Tibial artery (tissue), 4 donors: ENCODE results near the gene PFDN1.

Experiments used
- DNase-seq, 2 donors: peaks; one replicate each; pipeline ENCODE4 v3.0.0-alpha.2; 2019
- H3K27ac ChIP-seq, 2 donors: fragments of 200-600 bp; sonication (generic) in 1 of 2; 1 replicate in 1 of 2; 2 replicates in 1 of 2; pipeline ENCODE4 v1.5.1; 2018 to 2019; ENCODE audit warnings: mild to moderate bottlenecking in 1 of 2
- H3K27me3 ChIP-seq, 2 donors: fragments of 200-600 bp; sonication (generic) in 1 of 2; one replicate each; pipeline versions ENCODE4 v1.5.1 to v1.6.0; 2016 to 2019
- H3K36me3 ChIP-seq, 3 donors: fragments of 200-600 bp; sonication (generic) in 2 of 3; one replicate each; pipeline ENCODE4 v1.5.1; 2016 to 2019; ENCODE audit warnings: mild to moderate bottlenecking in 2 of 3
- H3K4me1 ChIP-seq, 4 donors: fragments of 200-600 bp; sonication (generic) in 2 of 4; 1 replicate in 3 of 4; 2 replicates in 1 of 4; pipeline ENCODE4 v1.5.1; 2016 to 2019
- H3K4me3 ChIP-seq, 2 donors: fragments of 200-600 bp; sonication (generic) in 1 of 2; 1 replicate in 1 of 2; 2 replicates in 1 of 2; pipeline ENCODE4 v1.5.1; 2018 to 2019; ENCODE audit warnings: mild to moderate bottlenecking in 2 of 2
- H3K9me3 ChIP-seq, 3 donors: fragments of 200-600 bp; sonication (generic) in 1 of 3; one replicate each; pipeline ENCODE4 v1.5.1; 2016 to 2019
- intact Hi-C: fragments of 100-400 bp; cut with DNase I; formaldehyde crosslinking; loops from one replicate; pipeline ENCODE4 v1.15.0; 2023; ENCODE audit warnings: low total_unique reads
- TF ChIP-seq, protein P1 (sequence below), 2 experiments: fragments of 200-600 bp in 1 of 2; fragments of 450-650 bp in 1 of 2; IDR thresholded peaks; one replicate each; pipeline ENCODE4 v1.5.1; 2017 to 2019; ENCODE audit warnings: antibody characterized with exemption in 2 of 2, mild to moderate bottlenecking in 1 of 2, moderate library complexity in 1 of 2

Gene PFDN1

DNA sequence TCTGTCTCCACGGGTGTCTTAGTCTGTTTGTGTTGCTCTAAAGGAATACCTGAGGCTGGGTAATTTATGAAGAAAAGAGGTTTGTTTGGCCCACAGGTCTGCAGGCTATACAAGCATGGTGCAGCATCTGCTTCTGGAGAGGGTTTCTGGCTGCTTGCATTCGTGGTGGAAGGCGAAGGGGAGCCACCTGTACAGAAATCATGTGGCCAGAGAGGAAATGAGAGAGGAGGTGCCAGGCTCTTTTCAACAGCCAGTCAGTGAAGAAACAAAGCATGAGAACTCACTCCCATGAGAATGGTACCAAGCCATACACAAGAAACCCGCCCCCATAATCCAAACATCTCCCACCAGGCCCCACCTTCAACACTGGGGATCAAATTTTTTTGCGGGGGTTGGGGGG, 53.4 kb downstream of the PFDN1 start:
- intact Hi-C loops, result no loop called here

DNA sequence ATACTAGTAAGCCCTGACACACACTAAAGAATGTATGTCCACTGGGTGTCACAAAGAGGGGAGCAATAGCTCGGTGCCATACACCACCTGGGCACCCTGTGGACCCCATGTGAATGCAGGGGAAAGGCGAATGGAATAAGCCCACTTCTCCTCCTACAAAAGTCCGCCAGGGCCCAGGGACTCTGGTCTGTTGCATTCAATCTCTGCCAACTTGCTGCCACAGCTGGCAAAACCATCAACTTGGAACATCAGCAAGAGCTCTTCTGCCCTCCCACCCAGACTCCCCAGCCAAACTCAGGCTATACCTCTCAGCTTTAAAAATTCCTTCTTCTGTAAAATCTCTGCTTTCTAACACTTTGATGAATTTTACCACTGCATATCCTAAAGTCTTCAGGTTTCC, 54.5 kb downstream of the PFDN1 start:
- H3K36me3 ChIP-seq, result peaks cover 7 to 38% (median 11%) of the 10 kb centered on the region in 3 donors
- DNase-seq, result no peak
- no peak overlapping the region for H3K27ac ChIP-seq
- TF ChIP-seq, protein P1, sequence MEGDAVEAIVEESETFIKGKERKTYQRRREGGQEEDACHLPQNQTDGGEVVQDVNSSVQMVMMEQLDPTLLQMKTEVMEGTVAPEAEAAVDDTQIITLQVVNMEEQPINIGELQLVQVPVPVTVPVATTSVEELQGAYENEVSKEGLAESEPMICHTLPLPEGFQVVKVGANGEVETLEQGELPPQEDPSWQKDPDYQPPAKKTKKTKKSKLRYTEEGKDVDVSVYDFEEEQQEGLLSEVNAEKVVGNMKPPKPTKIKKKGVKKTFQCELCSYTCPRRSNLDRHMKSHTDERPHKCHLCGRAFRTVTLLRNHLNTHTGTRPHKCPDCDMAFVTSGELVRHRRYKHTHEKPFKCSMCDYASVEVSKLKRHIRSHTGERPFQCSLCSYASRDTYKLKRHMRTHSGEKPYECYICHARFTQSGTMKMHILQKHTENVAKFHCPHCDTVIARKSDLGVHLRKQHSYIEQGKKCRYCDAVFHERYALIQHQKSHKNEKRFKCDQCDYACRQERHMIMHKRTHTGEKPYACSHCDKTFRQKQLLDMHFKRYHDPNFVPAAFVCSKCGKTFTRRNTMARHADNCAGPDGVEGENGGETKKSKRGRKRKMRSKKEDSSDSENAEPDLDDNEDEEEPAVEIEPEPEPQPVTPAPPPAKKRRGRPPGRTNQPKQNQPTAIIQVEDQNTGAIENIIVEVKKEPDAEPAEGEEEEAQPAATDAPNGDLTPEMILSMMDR (IDR thresholded peaks at IDR 0.05), result no peak
- no peaks in the 10 kb centered on the region for H3K27me3 ChIP-seq
- intact Hi-C loops, result no loop called here
- H3K4me1 ChIP-seq, result peaks cover 0 to 37% (median 15%) of the 10 kb centered on the region in 4 donors
- H3K4me3 ChIP-seq, result no peak overlapping the region
- no peaks in the 10 kb centered on the region for H3K9me3 ChIP-seq

More for the DNA sequence above, 53.4 kb downstream of the PFDN1 start:
- no peaks in the 10 kb centered on the region for H3K27me3 ChIP-seq
- no peak overlapping the region for H3K4me3 ChIP-seq
- TF ChIP-seq, protein P1 (IDR thresholded peaks at IDR 0.05), result no peak
- no peaks in the 10 kb centered on the region for H3K9me3 ChIP-seq
- no peak for DNase-seq
- peaks cover 7 to 33% (median 11%) of the 10 kb centered on the region in 3 donors for H3K36me3 ChIP-seq
- H3K27ac ChIP-seq, result no peak overlapping the region
- H3K4me1 ChIP-seq, result peaks cover 0 to 35% (median 19%) of the 10 kb centered on the region in 4 donors

DNA sequence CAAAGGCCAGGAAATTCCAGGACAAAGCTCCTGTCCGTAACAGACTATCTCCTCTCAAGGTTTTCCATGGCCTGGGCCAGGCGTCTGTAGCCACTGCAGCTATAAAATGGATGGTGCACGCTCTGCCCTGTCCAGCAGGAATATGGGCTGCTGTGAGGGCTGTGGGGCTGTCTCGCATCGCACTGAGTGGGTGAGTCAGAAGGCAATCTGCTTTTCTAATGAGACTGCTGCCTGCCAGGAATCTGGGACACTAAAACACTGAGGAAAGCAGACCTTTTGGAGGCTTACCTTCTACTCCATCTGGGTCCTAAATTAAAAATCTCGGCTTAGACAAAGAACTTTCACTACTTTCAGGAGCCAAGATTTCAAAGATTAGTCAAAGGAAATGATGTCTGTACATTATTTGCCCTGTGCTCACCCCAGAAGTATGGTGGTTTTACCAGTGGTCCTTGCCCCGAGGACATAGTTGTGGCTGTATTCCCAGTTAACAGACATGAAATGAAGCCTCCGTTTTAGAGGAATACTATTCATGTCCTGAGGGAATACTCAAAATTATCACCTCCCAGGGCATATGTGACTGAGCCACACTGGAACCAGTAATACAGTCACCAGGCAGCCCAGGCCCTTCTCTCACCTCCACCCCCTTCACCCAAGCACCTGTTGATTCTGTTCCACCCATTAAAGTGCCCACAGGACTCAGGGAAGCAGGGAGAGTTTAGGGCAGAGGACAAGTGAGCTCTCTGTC, 56.4 kb downstream of the PFDN1 start:
- peaks cover 7 to 40% (median 11%) of the 10 kb centered on the region in 3 donors for H3K36me3 ChIP-seq

DNA sequence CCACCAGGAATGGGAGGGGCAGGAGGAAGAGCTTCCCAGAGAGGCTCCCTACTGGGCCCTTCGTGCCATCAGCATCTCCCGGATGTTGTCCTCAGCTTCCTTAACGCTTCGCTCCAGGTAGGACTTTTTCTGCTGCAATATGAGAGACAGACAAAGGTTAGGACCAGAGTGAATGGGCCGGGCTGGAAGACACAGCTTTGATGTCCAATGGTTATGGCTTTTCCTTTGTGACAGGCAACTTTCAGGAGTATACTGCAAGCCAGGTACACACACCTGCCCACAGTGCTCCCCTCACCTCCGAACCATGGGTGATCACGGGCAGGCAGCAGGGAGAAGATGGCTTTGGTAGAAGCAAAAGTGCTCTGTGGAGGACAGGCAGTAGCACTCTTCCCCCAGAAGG, 57.0 kb downstream of the PFDN1 start:
- Histone ChIP-seq H3K4me1 (peaks cover 0 to 39% (median 27%) of the 10 kb centered on the region in 4 donors), H3K27me3 (no peaks in the 10 kb centered on the region), H3K36me3 (peaks cover 7 to 35% (median 11%) of the 10 kb centered on the region in 3 donors), H3K9me3 (no peaks in the 10 kb centered on the region), H3K27ac (no peak overlapping the region), H3K4me3 (no peak overlapping the region)
- no peak for DNase-seq
- TF ChIP-seq, protein P1 (IDR thresholded peaks at IDR 0.05), result no peak
- intact Hi-C loops, result loop anchor here (2.0 kb wide), 1 partner anchor 111 kb away; no protein-coding TSS in a partner anchor

More for the DNA sequence above, 56.4 kb downstream of the PFDN1 start:
- intact Hi-C loops, result no loop called here
- TF ChIP-seq, protein P1 (IDR thresholded peaks at IDR 0.05), result no peak
- Histone ChIP-seq H3K27ac (no peak overlapping the region), H3K4me3 (no peak overlapping the region), H3K9me3 (no peaks in the 10 kb centered on the region), H3K4me1 (peaks cover 0 to 37% (median 20%) of the 10 kb centered on the region in 4 donors), H3K27me3 (no peaks in the 10 kb centered on the region)
- peak in 1 of 2 donors; percentile 38 for DNase-seq

DNA sequence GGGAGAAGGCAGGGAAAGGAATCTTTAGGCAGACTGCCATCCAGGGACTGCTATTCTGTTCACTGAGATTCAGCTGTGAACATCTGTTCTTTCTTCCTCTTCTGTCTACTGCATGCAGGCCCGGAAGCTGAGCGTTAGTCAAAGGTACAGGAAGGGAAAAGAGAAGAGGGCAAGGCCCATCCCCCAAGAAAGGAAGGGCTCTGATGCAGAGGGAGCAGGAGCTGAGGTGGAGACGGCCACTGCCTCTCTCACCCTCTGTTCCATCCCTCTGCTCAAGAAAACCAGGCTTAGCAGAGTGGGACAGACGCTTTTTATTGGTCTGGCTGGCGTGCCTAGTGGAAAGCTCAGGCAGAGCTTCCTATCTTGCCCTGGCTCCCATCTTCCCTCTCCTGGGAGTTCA, 57.6 kb downstream of the PFDN1 start:
- Histone ChIP-seq H3K27me3 (no peaks in the 10 kb centered on the region), H3K9me3 (no peaks in the 10 kb centered on the region), H3K36me3 (peaks cover 7 to 31% (median 10%) of the 10 kb centered on the region in 3 donors), H3K4me3 (no peak overlapping the region), H3K27ac (no peak overlapping the region), H3K4me1 (peaks cover 0 to 44% (median 33%) of the 10 kb centered on the region in 4 donors)
- TF ChIP-seq, protein P1 (IDR thresholded peaks at IDR 0.05), result no peak
- peak in 1 of 2 donors; percentile 28 for DNase-seq
- intact Hi-C loops, result loop anchor here (2.0 kb wide), 1 partner anchor 111 kb away; no protein-coding TSS in a partner anchor
